HAP-1 (cell line): ENCODE results near the gene MAPRE2.

Source experiments
- DNase-seq, 2 experiments: peaks; one replicate each; pipeline ENCODE4 v3.0.0-alpha.2; 2016 to 2020; ENCODE audit warnings: low spot score in 2 of 2
- H3K27me3 ChIP-seq: fragments of 250-450 bp; sonication (Bioruptor Pico); 2 replicates; pipeline ENCODE4 v1.5.1; 2020; ENCODE audit warnings: low read depth, mild to moderate bottlenecking, moderate library complexity
- H3K36me3 ChIP-seq: fragments of 250-450 bp; sonication (Bioruptor Pico); replicated peaks from 2 replicates; pipeline ENCODE4 v1.5.1; 2020; ENCODE audit warnings: mild to moderate bottlenecking
- H3K4me1 ChIP-seq: fragments of 250-450 bp; sonication (Bioruptor Pico); 2 replicates; pipeline ENCODE4 v1.5.1; 2020; ENCODE audit warnings: mild to moderate bottlenecking
- H3K4me3 ChIP-seq: fragments of 250-450 bp; sonication (Bioruptor Pico); 2 replicates; pipeline ENCODE4 v1.5.1; 2020; ENCODE audit warnings: mild to moderate bottlenecking, moderate library complexity
- H3K9me3 ChIP-seq: fragments of 250-450 bp; sonication (Bioruptor Pico); 2 replicates; pipeline ENCODE4 v1.5.1; 2020; ENCODE audit warnings: mild to moderate bottlenecking, moderate library complexity
- in situ Hi-C: fragments of 300-500 bp; cut with MboI; formaldehyde crosslinking; loops from 3 replicates; pipeline ENCODE4 v1.14.3; 2020; ENCODE audit warnings: low sequenced_read_pairs, inconsistent platforms, mixed read lengths

MAPRE2 gene

DNA sequence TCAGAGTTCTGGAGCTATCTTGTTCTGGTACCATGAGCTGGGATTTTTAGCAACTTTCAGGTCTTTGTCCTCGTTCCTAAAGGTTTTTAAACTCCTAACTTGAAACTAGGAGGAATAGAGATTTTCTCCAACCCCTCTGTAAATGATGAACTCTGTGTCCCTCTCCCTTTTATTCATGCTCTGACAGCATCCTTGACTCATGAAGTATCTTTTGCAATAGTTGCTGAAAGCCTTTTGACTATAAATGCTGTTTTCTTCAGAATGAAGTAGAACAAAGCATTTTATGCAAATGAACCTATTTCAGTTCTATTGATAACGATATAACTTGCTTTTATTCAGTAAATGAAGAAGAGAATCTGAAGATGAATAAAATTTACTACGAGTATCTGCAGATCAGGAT is 17.0 kb upstream of the MAPRE2 start:
- Histone ChIP-seq H3K27me3 (peaks cover 7% of the 10 kb centered on the region), H3K4me3 (no peak overlapping the region), H3K4me1 (no peaks in the 10 kb centered on the region), H3K9me3 (no peaks in the 10 kb centered on the region), H3K36me3 (no peaks in the 10 kb centered on the region)
- in situ Hi-C loops, result no loop called here
- no peak for DNase-seq

DNA sequence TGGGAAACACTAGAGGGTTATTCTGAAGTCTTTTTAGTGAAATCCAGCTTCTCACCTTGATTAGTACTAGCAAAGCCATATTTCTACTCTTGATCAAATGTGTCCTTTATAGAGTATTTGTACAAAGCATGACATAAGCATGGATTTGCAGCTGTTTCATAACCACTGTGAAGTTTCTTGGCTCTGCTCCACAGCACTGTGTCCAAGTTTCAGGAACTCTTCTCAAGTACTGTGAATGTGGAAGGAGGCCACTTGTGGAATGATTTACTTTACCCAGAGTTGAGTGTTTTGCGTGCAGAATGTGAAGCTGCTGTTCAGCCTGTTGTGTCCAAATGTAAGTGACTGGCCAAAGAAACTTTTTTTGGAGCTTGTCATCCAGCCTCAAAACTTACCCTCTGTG is 16.2 kb upstream of the MAPRE2 start:
- in situ Hi-C loops, result no loop called here
- H3K27me3 ChIP-seq, result peaks cover 7% of the 10 kb centered on the region
- DNase-seq, result no peak
- H3K4me3 ChIP-seq, result no peak overlapping the region
- no peaks in the 10 kb centered on the region for H3K36me3 ChIP-seq
- H3K4me1 ChIP-seq, result no peaks in the 10 kb centered on the region
- H3K9me3 ChIP-seq, result no peaks in the 10 kb centered on the region

DNA sequence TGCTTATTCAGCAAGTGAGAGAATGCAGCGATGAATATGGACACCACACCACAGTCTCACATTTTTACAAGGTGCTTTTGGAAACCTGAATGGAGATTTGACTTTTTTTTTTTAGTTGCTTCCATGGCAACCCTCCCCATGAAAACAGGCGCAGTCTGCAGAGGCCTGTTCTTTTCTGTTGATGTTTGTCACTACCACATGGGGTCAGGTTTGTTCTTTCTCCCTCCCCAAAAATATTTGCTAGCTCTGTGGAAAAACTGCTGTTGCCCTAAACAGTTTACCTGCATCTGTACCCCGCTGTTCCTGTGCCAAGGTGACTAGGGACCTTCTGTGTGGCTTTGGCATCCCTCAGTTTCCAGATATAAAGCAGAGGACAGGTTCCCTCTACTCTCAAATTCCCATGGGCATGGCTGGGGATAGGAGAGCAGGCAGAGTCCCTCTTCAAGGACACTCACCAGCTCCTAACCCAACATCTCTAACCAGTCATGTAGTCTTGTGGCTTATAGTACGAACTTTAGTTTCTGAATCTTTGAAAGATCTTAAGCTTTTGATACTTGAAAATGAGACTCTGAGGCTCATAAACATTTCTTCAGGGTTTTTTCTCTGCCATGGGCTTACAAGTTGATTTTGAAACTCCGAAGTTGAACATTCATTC is 14.7 kb upstream of the MAPRE2 start:
- in situ Hi-C loops, result no loop called here
- Histone ChIP-seq H3K4me1 (no peaks in the 10 kb centered on the region), H3K27me3 (peaks cover 6% of the 10 kb centered on the region), H3K9me3 (no peaks in the 10 kb centered on the region), H3K4me3 (no peak overlapping the region), H3K36me3 (no peaks in the 10 kb centered on the region)
- DNase-seq, result no peak

DNA sequence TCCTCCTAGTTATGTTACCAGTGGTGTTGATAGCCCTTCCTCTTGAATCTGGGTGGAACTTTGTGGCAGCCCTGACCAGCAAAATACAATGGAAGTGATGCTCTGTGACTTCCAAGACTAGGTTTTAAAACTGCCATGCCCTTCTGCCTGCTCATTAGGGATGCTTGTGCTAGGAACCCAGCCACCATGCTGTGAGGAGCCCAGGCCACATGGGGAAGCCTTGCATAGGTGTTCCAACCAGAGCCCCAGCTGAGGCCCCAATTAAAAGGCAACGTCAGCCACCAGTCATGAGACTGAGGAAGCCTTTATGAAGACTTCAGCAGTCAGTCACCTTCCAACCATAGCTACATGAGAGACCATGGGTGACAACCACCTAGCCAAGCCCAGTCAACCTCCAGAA is 14.0 kb upstream of the MAPRE2 start:
- H3K36me3 ChIP-seq, result no peaks in the 10 kb centered on the region
- no peaks in the 10 kb centered on the region for H3K4me1 ChIP-seq
- no peaks in the 10 kb centered on the region; the same call in 1 of the 2 replicates for H3K27me3 ChIP-seq
- DNase-seq, result no peak
- no peaks in the 10 kb centered on the region for H3K9me3 ChIP-seq
- H3K4me3 ChIP-seq, result no peak overlapping the region
- in situ Hi-C loops, result no loop called here

- in situ Hi-C loops, result no loop called here
- no peaks in the 10 kb centered on the region; the same call in 1 of the 2 replicates for H3K27me3 ChIP-seq
- no peak overlapping the region for H3K4me3 ChIP-seq
- no peak for DNase-seq
- no peaks in the 10 kb centered on the region for H3K9me3 ChIP-seq
- H3K36me3 ChIP-seq, result no peaks in the 10 kb centered on the region
- no peaks in the 10 kb centered on the region for H3K4me1 ChIP-seq
Observed at GRCh38 chr18:35028536-35028935, 12.7 kb upstream of the MAPRE2 start.

DNA sequence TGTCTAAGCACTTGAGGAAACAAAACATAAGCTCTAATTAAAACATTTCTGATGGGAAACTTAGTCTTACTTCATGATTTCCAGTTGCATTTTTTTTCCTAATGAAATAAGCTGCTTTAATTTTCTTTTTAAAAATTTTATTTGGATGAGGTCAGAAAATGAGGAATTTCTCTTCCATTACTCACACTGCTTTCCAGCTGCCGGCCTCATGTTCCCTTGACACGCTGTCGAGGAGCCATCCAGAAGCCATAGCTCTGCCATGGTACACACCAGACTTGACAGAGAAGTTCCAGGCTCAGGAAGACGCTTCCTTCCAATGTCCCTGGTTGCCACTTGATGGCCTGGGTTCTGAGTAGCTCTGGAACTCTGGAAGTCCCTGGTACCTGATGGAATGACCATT is 12.1 kb upstream of the MAPRE2 start:
- DNase-seq, result no peak
- Histone ChIP-seq H3K4me3 (no peak overlapping the region), H3K36me3 (no peaks in the 10 kb centered on the region), H3K9me3 (no peaks in the 10 kb centered on the region), H3K4me1 (no peaks in the 10 kb centered on the region), H3K27me3 (no peaks in the 10 kb centered on the region; the same call in 1 of the 2 replicates)
- in situ Hi-C loops, result no loop called here

DNA sequence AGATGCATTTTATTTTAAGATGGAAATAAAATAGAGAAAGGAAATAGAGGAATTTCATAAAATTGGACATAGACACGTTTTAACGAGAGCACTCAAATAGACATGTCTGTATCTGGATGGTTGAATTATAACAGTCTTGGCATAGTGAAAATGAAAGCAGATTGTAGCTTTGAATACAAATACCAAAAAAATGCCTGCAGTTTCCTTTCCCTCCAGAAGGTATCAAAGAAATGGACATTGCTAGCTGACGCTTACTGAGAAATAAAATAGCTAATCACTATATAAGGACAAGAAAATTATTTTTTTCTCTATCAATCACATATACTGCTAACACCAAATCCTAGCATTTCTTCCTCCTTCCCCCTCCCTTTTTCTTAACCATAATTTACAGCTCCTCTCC is 11.4 kb upstream of the MAPRE2 start:
- Histone ChIP-seq H3K36me3 (no peaks in the 10 kb centered on the region), H3K27me3 (no peaks in the 10 kb centered on the region; the same call in 1 of the 2 replicates), H3K4me3 (no peak overlapping the region), H3K9me3 (no peaks in the 10 kb centered on the region), H3K4me1 (no peaks in the 10 kb centered on the region)
- in situ Hi-C loops, result no loop called here
- no peak for DNase-seq

GRCh38 chr18:35030277-35030989 is 10.8 kb upstream of the MAPRE2 start:
- no peak overlapping the region for H3K4me3 ChIP-seq
- no peaks in the 10 kb centered on the region for H3K4me1 ChIP-seq
- no peaks in the 10 kb centered on the region for H3K36me3 ChIP-seq
- no peak for DNase-seq
- no peaks in the 10 kb centered on the region for H3K9me3 ChIP-seq
- in situ Hi-C loops, result no loop called here
- H3K27me3 ChIP-seq, result no peaks in the 10 kb centered on the region; the same call in 1 of the 2 replicates

DNA sequence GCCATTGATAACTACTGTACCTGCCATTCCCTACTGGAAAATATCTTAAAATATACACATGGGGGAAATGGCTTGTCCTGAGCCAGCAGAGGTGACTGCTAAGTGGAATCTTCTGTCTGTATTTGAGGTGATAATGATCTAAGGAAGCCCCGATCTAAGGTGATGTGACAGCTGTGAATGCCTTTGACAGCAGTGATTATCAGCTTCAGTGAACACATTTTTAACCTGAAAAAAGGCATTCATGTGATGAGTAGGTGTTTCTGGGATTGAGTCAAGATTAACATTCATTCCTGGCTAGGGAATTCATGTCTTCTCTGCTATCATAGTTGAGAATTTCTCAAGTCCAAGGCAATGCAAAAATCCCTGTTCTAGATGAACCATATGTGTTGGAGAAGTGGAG is 9.1 kb upstream of the MAPRE2 start:
- Histone ChIP-seq H3K4me1 (no peaks in the 10 kb centered on the region), H3K36me3 (no peaks in the 10 kb centered on the region), H3K9me3 (no peaks in the 10 kb centered on the region), H3K4me3 (no peak overlapping the region), H3K27me3 (no peaks in the 10 kb centered on the region; the same call in none of the 2 replicates)
- DNase-seq, result no peak
- in situ Hi-C loops, result no loop called here

DNA sequence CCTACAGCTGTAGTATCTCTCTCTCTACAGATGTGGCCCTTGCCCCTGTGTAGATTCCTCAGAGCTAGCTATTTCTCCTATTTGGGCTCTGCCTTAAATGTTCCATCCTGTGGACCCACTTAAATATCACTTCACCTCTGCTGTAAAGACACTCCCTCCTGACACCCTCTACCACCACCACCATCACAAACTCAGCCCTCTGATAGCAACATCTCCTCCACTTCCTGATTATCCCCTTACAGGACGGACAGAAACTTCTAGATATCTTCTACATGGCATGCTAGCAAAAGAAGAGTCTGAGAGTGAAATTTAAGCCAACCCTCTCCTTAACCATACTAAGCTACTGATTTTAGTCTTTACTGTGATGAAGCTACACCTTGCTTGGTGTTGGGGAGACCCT is 3.2 kb upstream of the MAPRE2 start:
- H3K27me3 ChIP-seq, result no peaks in the 10 kb centered on the region; the same call in 1 of the 2 replicates
- H3K36me3 ChIP-seq, result no peaks in the 10 kb centered on the region
- DNase-seq, result no peak
- in situ Hi-C loops, result no loop called here
- H3K9me3 ChIP-seq, result no peaks in the 10 kb centered on the region
- H3K4me1 ChIP-seq, result peaks cover 16% of the 10 kb centered on the region
- H3K4me3 ChIP-seq, result no peak overlapping the region

DNA sequence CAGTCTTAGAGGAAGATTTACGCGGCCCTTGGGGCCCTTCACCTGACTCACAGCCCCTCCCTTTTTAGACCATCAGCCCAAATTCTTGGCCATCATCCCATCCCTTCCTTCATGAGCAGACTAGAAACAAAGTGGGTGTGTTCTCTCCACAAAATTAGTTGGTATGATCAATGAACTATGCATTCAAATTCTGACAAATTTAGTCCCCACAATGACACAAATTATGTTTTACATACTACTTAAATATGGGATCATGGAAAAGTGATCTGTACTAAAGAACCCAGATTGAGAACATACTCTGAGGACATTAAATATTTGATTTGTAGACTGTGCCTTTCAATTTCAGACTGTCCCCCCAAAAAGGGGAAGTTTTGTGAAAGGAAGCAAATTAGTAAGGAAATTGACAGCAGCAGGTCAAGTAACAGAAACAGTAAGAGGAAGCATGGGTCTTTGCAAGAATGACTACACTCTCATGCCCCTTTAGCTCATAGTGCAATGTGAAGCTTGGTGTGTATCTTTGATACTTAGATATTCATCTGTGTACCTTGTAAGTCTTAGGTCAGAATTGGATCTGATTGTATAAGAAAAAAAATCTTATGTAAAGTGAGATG is 2.2 kb upstream of the MAPRE2 start:
- no peak for DNase-seq
- H3K9me3 ChIP-seq, result no peaks in the 10 kb centered on the region
- no peaks in the 10 kb centered on the region for H3K36me3 ChIP-seq
- peaks cover 23% of the 10 kb centered on the region for H3K4me1 ChIP-seq
- in situ Hi-C loops, result no loop called here
- H3K4me3 ChIP-seq, result no peak overlapping the region
- H3K27me3 ChIP-seq, result no peaks in the 10 kb centered on the region; the same call in 1 of the 2 replicates

GRCh38 chr18:35040638-35040987 is 600 bp upstream of the MAPRE2 start:
- DNase-seq, result no peak
- Histone ChIP-seq H3K36me3 (no peaks in the 10 kb centered on the region), H3K27me3 (no peaks in the 10 kb centered on the region; the same call in 1 of the 2 replicates), H3K4me3 (peak overlapping the region; percentile 75; the same call in 1 of the 2 replicates), H3K4me1 (peaks cover 23% of the 10 kb centered on the region), H3K9me3 (no peaks in the 10 kb centered on the region)
- in situ Hi-C loops, result no loop called here

- Histone ChIP-seq H3K4me3 (peak overlapping the region; percentile 75), H3K36me3 (no peaks in the 10 kb centered on the region), H3K27me3 (no peaks in the 10 kb centered on the region), H3K9me3 (no peaks in the 10 kb centered on the region), H3K4me1 (peaks cover 23% of the 10 kb centered on the region)
- in situ Hi-C loops, result no loop called here
- DNase-seq, result peak; percentile 34 to 35
Observed at GRCh38 chr18:35041815-35042387, 688 bp downstream of the MAPRE2 start.
